ENCODE results near the gene DMD.

GRCh38 chrX:31397119-31397518, 1814.2 kb downstream of the DMD start:
- no peak for TF ChIP-seq CTCF (IDR thresholded peaks at IDR 0.05; ENCODE audit: low read depth, low read length)
- no peak for TF ChIP-seq POLR2A (IDR thresholded peaks at IDR 0.05; ENCODE audit: extremely low read depth, insufficient read length)
- TF ChIP-seq MAX (IDR thresholded peaks at IDR 0.05; ENCODE audit: low read depth, low read length) = no peak
- no peak for TF ChIP-seq MYC (IDR thresholded peaks at IDR 0.05; ENCODE audit: low read depth, low read length)

Measured in NB4 (cell line).